SJCRH30 (cell line): Measurements from ENCODE around the gene SLC6A3. TPM values are rescaled to one million over a fixed set of nuclear protein-coding genes. Genes with fewer than 3 reads are reported as not detected.

ENCODE experiments used
- DNase-seq, 2 experiments: peaks; one replicate each; pipeline ENCODE4 v3.0.0-alpha.2; 2015 to 2020
- H3K27ac ChIP-seq: fragments of 250-450 bp; sonication (Bioruptor Pico); 2 replicates; pipeline ENCODE4 v1.5.1; 2020; ENCODE audit warnings: mild to moderate bottlenecking, moderate library complexity
- H3K27me3 ChIP-seq: fragments of 250-450 bp; sonication (Bioruptor Pico); 2 replicates; pipeline ENCODE4 v1.5.1; 2020; ENCODE audit warnings: mild to moderate bottlenecking, moderate library complexity
- H3K36me3 ChIP-seq: fragments of 250-450 bp; sonication (Bioruptor Pico); 2 replicates; pipeline ENCODE4 v1.5.1; 2020; ENCODE audit warnings: mild to moderate bottlenecking, moderate library complexity
- H3K4me1 ChIP-seq: fragments of 250-450 bp; sonication (Bioruptor Pico); 2 replicates; pipeline ENCODE4 v1.5.1; 2020; ENCODE audit warnings: mild to moderate bottlenecking, moderate library complexity
- H3K4me3 ChIP-seq: fragments of 250-450 bp; sonication (Bioruptor Pico); 2 replicates; pipeline ENCODE4 v1.5.1; 2020; ENCODE audit warnings: mild to moderate bottlenecking, moderate library complexity
- H3K9me3 ChIP-seq: fragments of 250-450 bp; sonication (Bioruptor Pico); replicated peaks from 2 replicates; pipeline ENCODE4 v1.5.1; 2020; ENCODE audit warnings: mild to moderate bottlenecking, moderate library complexity
- total RNA-seq: library from RNA; depleted of rRNA; stranded (reverse); fragments of >200 nt; shearing (Covaris generic); gene quantifications from 2 replicates; pipeline ENCODE4 v1.2.3, GENCODE V29; 2014

The SLC6A3 gene
- total RNA-seq, 1 experiment from 2014 or later = 0.04 TPM

- no peak overlapping the region for H3K4me3 ChIP-seq
- no peak for DNase-seq
- no peaks in the 10 kb centered on the region for H3K27me3 ChIP-seq
Measured at GRCh38 chr5:1406681-1407640, 38.3 kb downstream of the SLC6A3 start.

GRCh38 chr5:1405539-1406530, 39.4 kb downstream of the SLC6A3 start:
- H3K27me3 ChIP-seq = no peaks in the 10 kb centered on the region
- no peak for DNase-seq

More at GRCh38 chr5:1406681-1407640, 38.3 kb downstream of the SLC6A3 start:
- Histone ChIP-seq H3K27ac (no peak overlapping the region), H3K4me1 (no peaks in the 10 kb centered on the region), H3K9me3 (no peaks in the 10 kb centered on the region), H3K36me3 (no peaks in the 10 kb centered on the region)

GRCh38 chr5:1405121-1405520, 40.1 kb downstream of the SLC6A3 start:
- H3K27ac ChIP-seq = no peak overlapping the region
- H3K4me1 ChIP-seq = no peaks in the 10 kb centered on the region
- no peak overlapping the region for H3K4me3 ChIP-seq
- H3K9me3 ChIP-seq = no peaks in the 10 kb centered on the region
- no peaks in the 10 kb centered on the region for H3K36me3 ChIP-seq
- no peaks in the 10 kb centered on the region for H3K27me3 ChIP-seq
- DNase-seq = no peak

More at GRCh38 chr5:1405539-1406530, 39.4 kb downstream of the SLC6A3 start:
- H3K4me3 ChIP-seq = no peak overlapping the region
- H3K36me3 ChIP-seq = no peaks in the 10 kb centered on the region
- no peaks in the 10 kb centered on the region for H3K4me1 ChIP-seq
- no peak overlapping the region for H3K27ac ChIP-seq
- no peaks in the 10 kb centered on the region for H3K9me3 ChIP-seq

- Histone ChIP-seq H3K36me3 (no peaks in the 10 kb centered on the region), H3K9me3 (no peaks in the 10 kb centered on the region), H3K27me3 (no peaks in the 10 kb centered on the region), H3K4me1 (no peaks in the 10 kb centered on the region), H3K27ac (no peak overlapping the region), H3K4me3 (no peak overlapping the region)
- no peak for DNase-seq
Measured at GRCh38 chr5:1404062-1404461, 41.2 kb downstream of the SLC6A3 start.

- H3K36me3 ChIP-seq = no peaks in the 10 kb centered on the region
- H3K27me3 ChIP-seq = no peaks in the 10 kb centered on the region
- no peak for DNase-seq
- H3K4me1 ChIP-seq = no peaks in the 10 kb centered on the region
- H3K4me3 ChIP-seq = no peak overlapping the region
- H3K27ac ChIP-seq = no peak overlapping the region
- no peaks in the 10 kb centered on the region for H3K9me3 ChIP-seq
Measured at GRCh38 chr5:1402611-1403255, 42.5 kb downstream of the SLC6A3 start.

- no peaks in the 10 kb centered on the region for H3K27me3 ChIP-seq
Measured at GRCh38 chr5:1401536-1402138, 43.6 kb downstream of the SLC6A3 start.

GRCh38 chr5:1400936-1401335, 44.3 kb downstream of the SLC6A3 start:
- Histone ChIP-seq H3K4me3 (no peak overlapping the region), H3K27me3 (no peaks in the 10 kb centered on the region)
- DNase-seq = no peak

More at GRCh38 chr5:1401536-1402138, 43.6 kb downstream of the SLC6A3 start:
- no peaks in the 10 kb centered on the region for H3K9me3 ChIP-seq
- no peak overlapping the region for H3K27ac ChIP-seq
- no peaks in the 10 kb centered on the region for H3K36me3 ChIP-seq
- H3K4me1 ChIP-seq = no peaks in the 10 kb centered on the region
- H3K4me3 ChIP-seq = no peak overlapping the region
- DNase-seq = no peak

GRCh38 chr5:1400211-1400855, 44.9 kb downstream of the SLC6A3 start:
- no peak for DNase-seq
- Histone ChIP-seq H3K27ac (no peak overlapping the region), H3K27me3 (no peaks in the 10 kb centered on the region), H3K36me3 (no peaks in the 10 kb centered on the region), H3K9me3 (no peaks in the 10 kb centered on the region), H3K4me1 (no peaks in the 10 kb centered on the region), H3K4me3 (no peak overlapping the region)

More at GRCh38 chr5:1400936-1401335, 44.3 kb downstream of the SLC6A3 start:
- Histone ChIP-seq H3K9me3 (no peaks in the 10 kb centered on the region), H3K36me3 (no peaks in the 10 kb centered on the region), H3K4me1 (no peaks in the 10 kb centered on the region), H3K27ac (no peak overlapping the region)

GRCh38 chr5:1399737-1400136, 45.5 kb downstream of the SLC6A3 start:
- Histone ChIP-seq H3K4me3 (no peak overlapping the region), H3K27me3 (no peaks in the 10 kb centered on the region), H3K27ac (no peak overlapping the region), H3K4me1 (no peaks in the 10 kb centered on the region), H3K9me3 (no peaks in the 10 kb centered on the region), H3K36me3 (no peaks in the 10 kb centered on the region)
- DNase-seq = no peak

GRCh38 chr5:1396293-1396816, 48.9 kb downstream of the SLC6A3 start:
- Histone ChIP-seq H3K9me3 (no peaks in the 10 kb centered on the region), H3K4me3 (no peak overlapping the region), H3K4me1 (no peaks in the 10 kb centered on the region), H3K36me3 (no peaks in the 10 kb centered on the region), H3K27ac (no peak overlapping the region), H3K27me3 (no peaks in the 10 kb centered on the region)
- no peak for DNase-seq

- Histone ChIP-seq H3K36me3 (no peaks in the 10 kb centered on the region), H3K9me3 (no peaks in the 10 kb centered on the region)
Measured at GRCh38 chr5:1394881-1395860, 50.1 kb downstream of the SLC6A3 start.

GRCh38 chr5:1393571-1394501, 51.4 kb downstream of the SLC6A3 start:
- H3K9me3 ChIP-seq = no peaks in the 10 kb centered on the region
- H3K36me3 ChIP-seq = no peaks in the 10 kb centered on the region
- H3K27ac ChIP-seq = no peak overlapping the region
- no peaks in the 10 kb centered on the region for H3K4me1 ChIP-seq
- H3K27me3 ChIP-seq = no peaks in the 10 kb centered on the region
- no peak overlapping the region for H3K4me3 ChIP-seq
- no peak for DNase-seq

More at GRCh38 chr5:1394881-1395860, 50.1 kb downstream of the SLC6A3 start:
- H3K27ac ChIP-seq = no peak overlapping the region
- H3K27me3 ChIP-seq = no peaks in the 10 kb centered on the region
- H3K4me3 ChIP-seq = no peak overlapping the region
- DNase-seq = no peak
- no peaks in the 10 kb centered on the region for H3K4me1 ChIP-seq
